Neural progenitor cell (in vitro differentiated cells): Measurements from ENCODE around the gene UVSSA. TPM values are rescaled to one million over a fixed set of nuclear protein-coding genes. Genes with fewer than 3 reads are reported as not detected.

Experiments
- DNase-seq: peaks from one replicate; pipeline ENCODE4 v3.0.0-alpha.2; 2016; ENCODE audit warnings: low spot score
- H2AFZ ChIP-seq: fragments of 200-600 bp; sonication (generic); replicated peaks from 2 replicates; pipeline ENCODE4 v1.6.1; 2016; ENCODE audit warnings: antibody characterized with exemption
- H3F3A ChIP-seq: fragments of 200-600 bp; sonication (generic); 2 replicates; pipeline ENCODE4 v1.6.1; 2016; ENCODE audit warnings: antibody characterized with exemption, low read depth
- H3K27ac ChIP-seq: fragments of 200-600 bp; sonication (generic); 2 replicates; pipeline ENCODE4 v1.5.1; 2016; ENCODE audit warnings: mild to moderate bottlenecking
- H3K27me3 ChIP-seq: fragments of 200-600 bp; sonication (generic); 2 replicates; pipeline ENCODE4 v1.6.1; 2016; ENCODE audit warnings: mild to moderate bottlenecking, moderate library complexity
- H3K36me3 ChIP-seq: fragments of 200-600 bp; sonication (generic); 2 replicates; pipeline ENCODE4 v1.5.1; 2016
- H3K4me1 ChIP-seq: fragments of 200-600 bp; sonication (generic); 2 replicates; pipeline ENCODE4 v1.6.1; 2016; ENCODE audit warnings: mixed run types
- H3K4me2 ChIP-seq: fragments of 200-600 bp; sonication (generic); 2 replicates; pipeline ENCODE4 v1.6.1; 2016
- H3K4me3 ChIP-seq: fragments of 200-600 bp; sonication (generic); 2 replicates; pipeline ENCODE4 v1.5.1; 2016
- H3K79me2 ChIP-seq: fragments of 200-600 bp; sonication (generic); 2 replicates; pipeline ENCODE4 v1.6.1; 2016; ENCODE audit warnings: low read depth
- H3K9ac ChIP-seq: fragments of 200-600 bp; sonication (generic); 2 replicates; pipeline ENCODE4 v1.6.1; 2016
- H3K9me3 ChIP-seq: fragments of 200-600 bp; sonication (generic); 2 replicates; pipeline ENCODE4 v1.5.1; 2016; ENCODE audit warnings: low read depth
- H4K20me1 ChIP-seq: fragments of 200-600 bp; sonication (generic); 2 replicates; pipeline ENCODE4 v1.6.1; 2016; ENCODE audit warnings: low read depth
- H3K27ac Mint-ChIP-seq: 3 replicates; pipeline ENCODE4 v1.8.0; 2021; ENCODE audit warnings: mixed read lengths
- H3K27me3 Mint-ChIP-seq: 2 replicates; pipeline ENCODE4 v1.8.0; 2022; ENCODE audit warnings: low read depth, mild to moderate bottlenecking, inconsistent platforms, moderate library complexity, mixed read lengths; ENCODE audit not compliant: insufficient read depth
- H3K36me3 Mint-ChIP-seq: 3 replicates; pipeline ENCODE4 v1.8.0; 2021; ENCODE audit warnings: mixed read lengths
- H3K4me1 Mint-ChIP-seq: 3 replicates; pipeline ENCODE4 v1.8.0; 2021; ENCODE audit warnings: mixed read lengths
- H3K4me3 Mint-ChIP-seq: 3 replicates; pipeline ENCODE4 v1.8.0; 2021; ENCODE audit warnings: mild to moderate bottlenecking, moderate library complexity, mixed read lengths
- H3K9me3 Mint-ChIP-seq: 3 replicates; pipeline ENCODE4 v1.8.0; 2020; ENCODE audit warnings: mixed read lengths
- CTCF ChIP-seq: fragments of 200-600 bp; sonication (generic); IDR thresholded peaks from 2 replicates; pipeline ENCODE4 v1.5.1; 2017; ENCODE audit warnings: antibody characterized with exemption, mild to moderate bottlenecking
- EZH2 ChIP-seq: fragments of 200-600 bp; sonication (generic); IDR thresholded peaks from 2 replicates; pipeline ENCODE4 v1.6.1; 2017; ENCODE audit warnings: antibody characterized with exemption, mild to moderate bottlenecking, moderate library complexity
- EZH2phosphoT487 ChIP-seq: fragments of 200-600 bp; sonication (generic); IDR thresholded peaks from 2 replicates; pipeline ENCODE4 v1.6.1; 2017; ENCODE audit warnings: antibody characterized with exemption
- total RNA-seq: library from RNA; depleted of rRNA; stranded (reverse); fragments of >200 nt; gene quantifications from 2 replicates; pipeline ENCODE4 v1.2.3, GENCODE V29; 2015; ENCODE audit warnings: low replicate concordance

Gene UVSSA
- total RNA-seq, 1 donor from 2014 or later, result 10.9 TPM

- Histone ChIP-seq H3K4me3 (no peak overlapping the region), H3K9me3 (no peaks in the 10 kb centered on the region), H3K79me2 (no peaks in the 10 kb centered on the region), H2AFZ (no peak overlapping the region), H3K27ac (no peak overlapping the region), H3K27me3 (no peaks in the 10 kb centered on the region), H3K36me3 (no peaks in the 10 kb centered on the region), H4K20me1 (peaks cover 2% of the 10 kb centered on the region), H3K4me1 (peaks cover 13% of the 10 kb centered on the region), H3K4me2 (no peak overlapping the region), H3K9ac (no peak overlapping the region), H3F3A (no peaks in the 10 kb centered on the region)
- Mint-ChIP-seq H3K27me3 (peaks cover 9% of the 10 kb centered on the region), H3K4me3 (no peak overlapping the region), H3K27ac (no peak overlapping the region), H3K4me1 (peaks cover 11% of the 10 kb centered on the region), H3K36me3 (peaks cover 14% of the 10 kb centered on the region), H3K9me3 (no peaks in the 10 kb centered on the region)
- TF ChIP-seq EZH2phosphoT487 (no peak), CTCF (no peak), EZH2 (no peak)
- no peak for DNase-seq
These were observed 20.4 kb downstream of the UVSSA start for GRCh38 chr4:1367230-1367935.

- H3K36me3 ChIP-seq, result no peaks in the 10 kb centered on the region
These were observed 20.9 kb downstream of the UVSSA start for GRCh38 chr4:1367936-1368289.

GRCh38 chr4:1368421-1369090 lies 21.5 kb downstream of the UVSSA start:
- Mint-ChIP-seq H3K4me1 (peaks cover 11% of the 10 kb centered on the region), H3K36me3 (peaks cover 21% of the 10 kb centered on the region), H3K9me3 (no peaks in the 10 kb centered on the region), H3K27me3 (peaks cover 7% of the 10 kb centered on the region), H3K27ac (no peak overlapping the region), H3K4me3 (no peak overlapping the region)
- no peak overlapping the region for H2AFZ ChIP-seq
- no peaks in the 10 kb centered on the region for H3K36me3 ChIP-seq
- no peaks in the 10 kb centered on the region for H3K27me3 ChIP-seq
- no peak overlapping the region for H3K4me3 ChIP-seq
- H3K4me1 ChIP-seq, result peaks cover 13% of the 10 kb centered on the region
- H4K20me1 ChIP-seq, result peaks cover under 1% of the 10 kb centered on the region
- H3F3A ChIP-seq, result no peaks in the 10 kb centered on the region
- TF ChIP-seq EZH2 (no peak), EZH2phosphoT487 (no peak), CTCF (peak; percentile 24)
- no peaks in the 10 kb centered on the region for H3K9me3 ChIP-seq
- no peak overlapping the region for H3K9ac ChIP-seq
- H3K79me2 ChIP-seq, result no peaks in the 10 kb centered on the region
- no peak overlapping the region for H3K27ac ChIP-seq
- H3K4me2 ChIP-seq, result no peak overlapping the region
- peak; percentile 39 for DNase-seq

More at GRCh38 chr4:1367936-1368289, 20.9 kb downstream of the UVSSA start:
- Mint-ChIP-seq H3K27me3 (peaks cover 9% of the 10 kb centered on the region), H3K9me3 (no peaks in the 10 kb centered on the region), H3K36me3 (peaks cover 16% of the 10 kb centered on the region), H3K4me1 (peaks cover 11% of the 10 kb centered on the region), H3K4me3 (no peak overlapping the region), H3K27ac (no peak overlapping the region)
- Histone ChIP-seq H3K4me2 (no peak overlapping the region), H3F3A (no peaks in the 10 kb centered on the region), H3K79me2 (no peaks in the 10 kb centered on the region), H3K4me3 (no peak overlapping the region), H2AFZ (no peak overlapping the region), H4K20me1 (peaks cover 2% of the 10 kb centered on the region), H3K9me3 (no peaks in the 10 kb centered on the region), H3K4me1 (peaks cover 13% of the 10 kb centered on the region), H3K27ac (no peak overlapping the region), H3K9ac (no peak overlapping the region), H3K27me3 (no peaks in the 10 kb centered on the region)
- no peak for TF ChIP-seq EZH2
- no peak for DNase-seq

- no peak overlapping the region for H3K4me3 ChIP-seq
- Mint-ChIP-seq H3K4me3 (no peak overlapping the region), H3K27ac (peak overlapping the region; percentile 27), H3K9me3 (no peaks in the 10 kb centered on the region), H3K27me3 (peaks cover 7% of the 10 kb centered on the region), H3K4me1 (peaks cover 11% of the 10 kb centered on the region), H3K36me3 (peaks cover 26% of the 10 kb centered on the region)
- no peak for DNase-seq
- no peaks in the 10 kb centered on the region for H3K9me3 ChIP-seq
- H3F3A ChIP-seq, result no peaks in the 10 kb centered on the region
- H3K79me2 ChIP-seq, result no peaks in the 10 kb centered on the region
- no peak overlapping the region for H2AFZ ChIP-seq
- H3K9ac ChIP-seq, result no peak overlapping the region
- H4K20me1 ChIP-seq, result no peaks in the 10 kb centered on the region
- no peak for TF ChIP-seq EZH2phosphoT487
- no peak for TF ChIP-seq CTCF
- no peak for TF ChIP-seq EZH2
- H3K36me3 ChIP-seq, result no peaks in the 10 kb centered on the region
- H3K4me1 ChIP-seq, result peaks cover 13% of the 10 kb centered on the region
- H3K4me2 ChIP-seq, result no peak overlapping the region
- H3K27me3 ChIP-seq, result no peaks in the 10 kb centered on the region
- H3K27ac ChIP-seq, result peak overlapping the region; percentile 10
These were observed 22.1 kb downstream of the UVSSA start for GRCh38 chr4:1369091-1369450.
